Measurements from ENCODE around the gene RNF169.
A peak's percentile ranks its signal among the peaks of the same experiment; 100 is the strongest.
"Not testable (repeated sequence)": the region's sequence is repeated elsewhere in the genome, so short reads cannot be mapped to it uniquely, and the experiment has no call there.

The RNF169 gene

GRCh38 chr11:74729397-74729796, 19.3 kb upstream of the RNF169 start:
- no peak for DNase-seq

- no peak for DNase-seq
These were observed 17.9 kb upstream of the RNF169 start for GRCh38 chr11:74730571-74731260.

- DNase-seq, result no peak
These were observed 17.2 kb upstream of the RNF169 start, which contains the start of gene CHRDL2 for GRCh38 chr11:74731301-74732094. CHRDL2 (minus strand) TSS chr11:74731426; CDS start chr11:74730888, 538 bp downstream.

- no peak for DNase-seq
These were observed 14.1 kb upstream of the RNF169 start for GRCh38 chr11:74734559-74734925.

GRCh38 chr11:74735365-74735928, 13.2 kb upstream of the RNF169 start:
- no peak for DNase-seq

GRCh38 chr11:74736031-74736430, 12.6 kb upstream of the RNF169 start:
- DNase-seq, result no peak

GRCh38 chr11:74739546-74740270, 8.9 kb upstream of the RNF169 start:
- peak; percentile 56 for DNase-seq

GRCh38 chr11:74742070-74742469, 6.6 kb upstream of the RNF169 start:
- DNase-seq, result no peak

- no peak for DNase-seq
These were observed 5.0 kb upstream of the RNF169 start for GRCh38 chr11:74743640-74744039.

- no peak for DNase-seq
These were observed 4.4 kb upstream of the RNF169 start for GRCh38 chr11:74744277-74744676.

- no peak for DNase-seq
These were observed 1.8 kb upstream of the RNF169 start for GRCh38 chr11:74746868-74747267.

- DNase-seq, result peak; percentile 70
These were observed 697 bp downstream of the RNF169 start for GRCh38 chr11:74749127-74749964.

- no peak for DNase-seq
These were observed 1.3 kb downstream of the RNF169 start for GRCh38 chr11:74749965-74750296.

GRCh38 chr11:74750598-74750997, 1.9 kb downstream of the RNF169 start:
- not testable (repeated sequence) for DNase-seq

GRCh38 chr11:74751303-74751702, 2.7 kb downstream of the RNF169 start:
- no peak for DNase-seq

GRCh38 chr11:74754507-74755252, 6.0 kb downstream of the RNF169 start:
- DNase-seq, result no peak

GRCh38 chr11:74755395-74755995, 6.8 kb downstream of the RNF169 start:
- DNase-seq, result no peak

GRCh38 chr11:74756571-74756970, 7.9 kb downstream of the RNF169 start:
- DNase-seq, result no peak

- no peak for DNase-seq
These were observed 18.3 kb downstream of the RNF169 start for GRCh38 chr11:74766905-74767304.

GRCh38 chr11:74768172-74768651, 19.6 kb downstream of the RNF169 start:
- DNase-seq, result not testable (repeated sequence)
